ENCODE results near the gene ZMYND8. TPM values are rescaled to one million over a fixed set of nuclear protein-coding genes. Genes with fewer than 3 reads are reported as not detected.

Gene ZMYND8
- total and polyA plus RNA-seq, 10 of the 15 experiments (the other 5 are each of a cell fraction or from before 2014, with no cell fraction given) = 12.9 to 54.8 (median 23.1) TPM

DNA sequence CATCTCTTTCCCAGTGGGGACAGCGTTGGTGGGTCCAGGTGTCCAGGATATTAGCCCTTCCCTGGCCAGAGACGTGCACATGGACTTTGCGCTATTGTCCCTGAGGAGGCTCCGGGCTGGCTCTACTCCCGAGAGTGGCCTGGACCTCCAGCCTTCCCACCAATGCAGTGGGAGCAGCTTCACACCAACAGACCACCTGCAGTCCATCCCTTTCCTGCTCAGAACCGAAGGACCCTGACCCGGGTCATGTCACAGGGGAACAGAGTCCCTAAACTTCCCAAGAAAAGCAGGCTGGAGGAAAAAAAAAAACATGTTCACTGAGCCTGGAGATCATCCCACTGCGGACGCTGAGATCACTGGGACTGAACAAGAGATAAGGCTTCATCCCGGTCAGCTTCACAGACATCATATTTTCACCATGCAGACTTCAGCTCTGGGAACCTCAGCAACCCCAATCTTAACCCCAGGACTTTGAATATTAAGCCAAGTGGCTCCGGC lies 18.3 kb downstream of the ZMYND8 start:
- POLR2A ChIA-PET = no interaction called here
- Histone ChIP-seq H3K9ac (ENCODE audit: control insufficient read depth, insufficient read depth, low read length) (no peak overlapping the region), H3K27ac (ENCODE audit: control insufficient read depth, insufficient read depth) (no peak overlapping the region), H3K9me3 (replicated peaks; ENCODE audit: control insufficient read depth, insufficient read depth, low read length) (no peaks in the 10 kb centered on the region), H4K20me1 (ENCODE audit: control insufficient read depth, insufficient read depth) (peaks cover 13% of the 10 kb centered on the region), H2AFZ (ENCODE audit: control insufficient read depth, low read depth, low read length) (no peak overlapping the region), H3K36me3 (ENCODE audit: control insufficient read depth in 2 of 2, insufficient read depth in 2 of 2, low read length in 1 of 2) (peaks cover 25% of the 10 kb centered on the region in 2 experiments), H3K27me3 (replicated peaks in 1 of 2; ENCODE audit: control insufficient read depth in 2 of 2, insufficient read depth in 2 of 2, low read length in 1 of 2) (no peaks in the 10 kb centered on the region), H3K4me2 (ENCODE audit: control insufficient read depth, insufficient read depth) (no peak overlapping the region), H3K4me3 (no peak overlapping the region), H3K79me2 (ENCODE audit: control insufficient read depth, insufficient read depth, low read length) (peaks cover 75% of the 10 kb centered on the region), H3K4me1 (ENCODE audit: control insufficient read depth, insufficient read depth, low read length) (peaks cover 7% of the 10 kb centered on the region)
- no peak for ATAC-seq
- no TSS peak for BruUV-seq (replicated peaks)
- CTCF ChIA-PET = interaction anchor here (0.8 kb wide), 1 partner anchor 32 kb away, joined by 3 read pairs; no protein-coding TSS in a partner anchor
- WGBS (ENCODE audit: insufficient coverage, insufficient replicate concordance, low lambda C conversion rate, missing lambda C conversion rate) = 99% methylated on average over 11 of the region's 11 CpGs
- DNase-seq (ENCODE audit: low read depth, low spot score) = no peak
- SMC1A ChIA-PET (ENCODE audit: uncharacterized antibody, unreplicated experiment) = interaction anchor here (1.0 kb wide), 1 partner anchor 19 kb away, joined by 3 read pairs; no protein-coding TSS in a partner anchor
- FAIRE-seq = no peak
- TF ChIP-seq, protein P1, sequence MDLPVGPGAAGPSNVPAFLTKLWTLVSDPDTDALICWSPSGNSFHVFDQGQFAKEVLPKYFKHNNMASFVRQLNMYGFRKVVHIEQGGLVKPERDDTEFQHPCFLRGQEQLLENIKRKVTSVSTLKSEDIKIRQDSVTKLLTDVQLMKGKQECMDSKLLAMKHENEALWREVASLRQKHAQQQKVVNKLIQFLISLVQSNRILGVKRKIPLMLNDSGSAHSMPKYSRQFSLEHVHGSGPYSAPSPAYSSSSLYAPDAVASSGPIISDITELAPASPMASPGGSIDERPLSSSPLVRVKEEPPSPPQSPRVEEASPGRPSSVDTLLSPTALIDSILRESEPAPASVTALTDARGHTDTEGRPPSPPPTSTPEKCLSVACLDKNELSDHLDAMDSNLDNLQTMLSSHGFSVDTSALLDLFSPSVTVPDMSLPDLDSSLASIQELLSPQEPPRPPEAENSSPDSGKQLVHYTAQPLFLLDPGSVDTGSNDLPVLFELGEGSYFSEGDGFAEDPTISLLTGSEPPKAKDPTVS (IDR thresholded peaks at IDR 0.05; ENCODE audit: low read depth, low read length) = no peak
- no peak for TF ChIP-seq POLR2AphosphoS5 (IDR thresholded peaks at IDR 0.05; ENCODE audit: low read length)
- TF ChIP-seq CEBPB (IDR thresholded peaks at IDR 0.05; ENCODE audit: borderline replicate concordance in 1 of 2, low read depth in 2 of 2, low read length in 2 of 2) = no peak
- TF ChIP-seq ETV6 (conservative IDR thresholded peaks at IDR 0.05 in 1 of 2, IDR thresholded peaks at IDR 0.05 in 1 of 2; ENCODE audit: borderline replicate concordance in 1 of 2, low read depth in 1 of 2) = peak in 1 of 2 experiments; percentile 89; a peak in 1 of 4 replicates
- intact Hi-C loops (cut with micrococcal nuclease; ENCODE audit: unreplicated experiment) (no loop called here), in situ Hi-C loops (cut with MboI) (no loop called here)
- RAD21 ChIA-PET (ENCODE audit: unreplicated experiment) = no interaction called here

DNA sequence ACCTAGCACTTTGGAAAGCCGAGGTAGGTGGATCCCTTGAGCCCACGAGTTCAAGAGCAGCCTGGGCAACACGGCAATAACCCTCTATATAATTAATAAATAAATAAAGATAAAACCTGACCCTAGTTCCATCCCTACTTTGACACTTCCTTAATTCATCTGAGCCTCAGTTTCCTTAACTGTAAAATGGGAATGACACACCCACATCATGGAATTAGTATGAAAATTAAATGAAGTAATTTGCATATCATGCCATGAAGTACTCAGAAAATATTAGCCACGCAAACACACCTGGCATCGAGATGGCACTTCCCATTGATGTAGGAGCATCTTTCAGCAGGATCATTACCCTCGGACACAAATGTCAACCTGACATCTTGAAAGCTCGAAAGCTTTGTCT lies 19.1 kb downstream of the ZMYND8 start:
- Histone ChIP-seq H3K27ac (ENCODE audit: control insufficient read depth, insufficient read depth) (no peak overlapping the region), H3K9me3 (replicated peaks; ENCODE audit: control insufficient read depth, insufficient read depth, low read length) (no peaks in the 10 kb centered on the region), H3K4me3 (no peak overlapping the region), H2AFZ (ENCODE audit: control insufficient read depth, low read depth, low read length) (no peak overlapping the region), H3K27me3 (replicated peaks in 1 of 2; ENCODE audit: control insufficient read depth in 2 of 2, insufficient read depth in 2 of 2, low read length in 1 of 2) (no peaks in the 10 kb centered on the region), H3K4me2 (ENCODE audit: control insufficient read depth, insufficient read depth) (no peak overlapping the region), H3K36me3 (ENCODE audit: control insufficient read depth in 2 of 2, insufficient read depth in 2 of 2, low read length in 1 of 2) (peaks cover 23 to 25% of the 10 kb centered on the region in 2 experiments), H4K20me1 (ENCODE audit: control insufficient read depth, insufficient read depth) (peaks cover 18% of the 10 kb centered on the region), H3K79me2 (ENCODE audit: control insufficient read depth, insufficient read depth, low read length) (peaks cover 75% of the 10 kb centered on the region), H3K9ac (ENCODE audit: control insufficient read depth, insufficient read depth, low read length) (no peak overlapping the region), H3K4me1 (ENCODE audit: control insufficient read depth, insufficient read depth, low read length) (peaks cover 7% of the 10 kb centered on the region)
- RAD21 ChIA-PET (ENCODE audit: unreplicated experiment) = no interaction called here
- ATAC-seq = no peak
- CTCF ChIA-PET = no interaction called here
- BruUV-seq (replicated peaks) = TSS peak; percentile 7
- WGBS (ENCODE audit: insufficient coverage, insufficient replicate concordance, low lambda C conversion rate, missing lambda C conversion rate) = 92% methylated on average over 7 of the region's 7 CpGs
- SMC1A ChIA-PET (ENCODE audit: uncharacterized antibody, unreplicated experiment) = no interaction called here
- intact Hi-C loops (cut with micrococcal nuclease; ENCODE audit: unreplicated experiment) (no loop called here), in situ Hi-C loops (cut with MboI) (no loop called here)
- FAIRE-seq = no peak
- POLR2A ChIA-PET = no interaction called here
- no peak for DNase-seq (ENCODE audit: low read depth, low spot score)
- TF ChIP-seq KDM1A (IDR thresholded peaks at IDR 0.05; ENCODE audit: borderline replicate concordance) (no peak), CBX3 (IDR thresholded peaks at IDR 0.05; ENCODE audit: borderline replicate concordance, low read depth) (no peak), MTA2 (IDR thresholded peaks at IDR 0.05; ENCODE audit: low read depth) (no peak), RCOR1 (conservative IDR thresholded peaks at IDR 0.05; ENCODE audit: low read depth, low read length) (no peak), RBBP5 (conservative IDR thresholded peaks at IDR 0.05) (no peak), EED (IDR thresholded peaks at IDR 0.05; ENCODE audit: low read depth) (no peak)
- TF ChIP-seq, protein P2, sequence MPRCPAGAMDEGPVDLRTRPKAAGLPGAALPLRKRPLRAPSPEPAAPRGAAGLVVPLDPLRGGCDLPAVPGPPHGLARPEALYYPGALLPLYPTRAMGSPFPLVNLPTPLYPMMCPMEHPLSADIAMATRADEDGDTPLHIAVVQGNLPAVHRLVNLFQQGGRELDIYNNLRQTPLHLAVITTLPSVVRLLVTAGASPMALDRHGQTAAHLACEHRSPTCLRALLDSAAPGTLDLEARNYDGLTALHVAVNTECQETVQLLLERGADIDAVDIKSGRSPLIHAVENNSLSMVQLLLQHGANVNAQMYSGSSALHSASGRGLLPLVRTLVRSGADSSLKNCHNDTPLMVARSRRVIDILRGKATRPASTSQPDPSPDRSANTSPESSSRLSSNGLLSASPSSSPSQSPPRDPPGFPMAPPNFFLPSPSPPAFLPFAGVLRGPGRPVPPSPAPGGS (IDR thresholded peaks at IDR 0.05; ENCODE audit: borderline replicate concordance, insufficient read depth, low read depth, low read length, poor library complexity, severe bottlenecking) = no peak
- TF ChIP-seq, protein P3, sequence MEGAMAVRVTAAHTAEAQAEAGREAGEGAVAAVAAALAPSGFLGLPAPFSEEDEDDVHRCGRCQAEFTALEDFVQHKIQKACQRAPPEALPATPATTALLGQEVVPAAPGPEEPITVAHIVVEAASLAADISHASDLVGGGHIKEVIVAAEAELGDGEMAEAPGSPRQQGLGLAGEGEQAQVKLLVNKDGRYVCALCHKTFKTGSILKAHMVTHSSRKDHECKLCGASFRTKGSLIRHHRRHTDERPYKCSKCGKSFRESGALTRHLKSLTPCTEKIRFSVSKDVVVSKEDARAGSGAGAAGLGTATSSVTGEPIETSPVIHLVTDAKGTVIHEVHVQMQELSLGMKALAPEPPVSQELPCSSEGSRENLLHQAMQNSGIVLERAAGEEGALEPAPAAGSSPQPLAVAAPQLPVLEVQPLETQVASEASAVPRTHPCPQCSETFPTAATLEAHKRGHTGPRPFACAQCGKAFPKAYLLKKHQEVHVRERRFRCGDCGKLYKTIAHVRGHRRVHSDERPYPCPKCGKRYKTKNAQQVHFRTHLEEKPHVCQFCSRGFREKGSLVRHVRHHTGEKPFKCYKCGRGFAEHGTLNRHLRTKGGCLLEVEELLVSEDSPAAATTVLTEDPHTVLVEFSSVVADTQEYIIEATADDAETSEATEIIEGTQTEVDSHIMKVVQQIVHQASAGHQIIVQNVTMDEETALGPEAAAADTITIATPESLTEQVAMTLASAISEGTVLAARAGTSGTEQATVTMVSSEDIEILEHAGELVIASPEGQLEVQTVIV (IDR thresholded peaks at IDR 0.05; ENCODE audit: borderline replicate concordance, partially characterized antibody) = no peak

Measured in GM12878 (cell line).